ENCODE measurements around the gene CALML4. TPM values are rescaled to one million over a fixed set of nuclear protein-coding genes. Genes with fewer than 3 reads are reported as not detected.
"Not testable (repeated sequence)": the region's sequence is repeated elsewhere in the genome, so short reads cannot be mapped to it uniquely, and the experiment has no call there.

The CALML4 gene
- polyA plus RNA-seq, 1 experiment, result 1.6 TPM

DNA sequence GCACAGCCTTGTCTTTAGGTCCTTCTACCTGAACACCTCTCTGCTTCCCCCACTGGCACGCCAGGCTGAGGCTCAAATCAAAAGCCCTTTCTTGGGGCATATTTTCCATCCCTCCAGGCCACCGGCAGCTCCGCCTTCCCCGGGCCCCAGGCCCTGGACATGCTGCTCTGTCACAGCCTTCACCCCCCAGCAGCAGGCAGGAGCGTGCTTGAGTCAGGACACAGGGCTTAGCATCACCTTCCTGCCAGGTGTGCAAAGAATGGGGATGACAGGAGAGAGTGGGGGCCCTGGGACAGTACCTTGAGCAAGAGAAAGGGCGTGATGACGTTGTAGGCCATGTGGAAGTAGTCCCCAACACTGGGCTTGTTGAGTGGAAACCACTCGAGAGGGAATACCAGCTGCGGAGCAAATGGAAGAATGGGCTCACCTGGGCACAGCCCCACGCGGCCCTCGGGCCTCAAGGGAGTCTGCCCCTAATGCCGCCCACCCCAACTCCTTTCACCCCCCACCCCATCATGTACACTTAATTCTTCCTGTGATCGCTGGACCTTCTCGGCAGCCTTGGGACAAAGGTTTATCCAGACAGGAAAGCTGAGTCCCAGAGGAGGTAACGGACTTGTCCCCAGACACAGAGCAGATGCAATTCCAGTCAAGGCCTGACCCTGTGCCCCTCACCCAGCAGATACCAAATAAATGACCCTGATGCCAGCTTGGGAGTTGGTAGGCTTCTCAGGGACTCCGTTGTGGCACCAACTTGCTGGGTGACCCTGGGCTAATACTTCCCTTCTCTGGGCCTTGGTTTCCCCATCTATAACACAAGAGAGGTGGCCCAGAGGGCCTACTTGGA, 9.1 kb upstream of the CALML4 start:
- Histone ChIP-seq H3K27ac (ENCODE audit: low read depth, low read length) (no peak overlapping the region), H3K4me3 (ENCODE audit: low read depth, low read length) (no peak overlapping the region), H3K9me3 (ENCODE audit: control insufficient read depth, insufficient read depth, low read length) (no peaks in the 10 kb centered on the region; the same call in 1 of the 2 replicates), H3K27me3 (ENCODE audit: control insufficient read depth, insufficient read depth, low read length) (no peaks in the 10 kb centered on the region)
- DNase-seq (ENCODE audit: low read depth, low spot score), result no peak
- POLR2A ChIA-PET, result no interaction called here
- CTCF ChIA-PET, result no interaction called here
- TF ChIP-seq, protein P1, sequence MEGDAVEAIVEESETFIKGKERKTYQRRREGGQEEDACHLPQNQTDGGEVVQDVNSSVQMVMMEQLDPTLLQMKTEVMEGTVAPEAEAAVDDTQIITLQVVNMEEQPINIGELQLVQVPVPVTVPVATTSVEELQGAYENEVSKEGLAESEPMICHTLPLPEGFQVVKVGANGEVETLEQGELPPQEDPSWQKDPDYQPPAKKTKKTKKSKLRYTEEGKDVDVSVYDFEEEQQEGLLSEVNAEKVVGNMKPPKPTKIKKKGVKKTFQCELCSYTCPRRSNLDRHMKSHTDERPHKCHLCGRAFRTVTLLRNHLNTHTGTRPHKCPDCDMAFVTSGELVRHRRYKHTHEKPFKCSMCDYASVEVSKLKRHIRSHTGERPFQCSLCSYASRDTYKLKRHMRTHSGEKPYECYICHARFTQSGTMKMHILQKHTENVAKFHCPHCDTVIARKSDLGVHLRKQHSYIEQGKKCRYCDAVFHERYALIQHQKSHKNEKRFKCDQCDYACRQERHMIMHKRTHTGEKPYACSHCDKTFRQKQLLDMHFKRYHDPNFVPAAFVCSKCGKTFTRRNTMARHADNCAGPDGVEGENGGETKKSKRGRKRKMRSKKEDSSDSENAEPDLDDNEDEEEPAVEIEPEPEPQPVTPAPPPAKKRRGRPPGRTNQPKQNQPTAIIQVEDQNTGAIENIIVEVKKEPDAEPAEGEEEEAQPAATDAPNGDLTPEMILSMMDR (IDR thresholded peaks at IDR 0.05; ENCODE audit: low read depth, low read length), result no peak

DNA sequence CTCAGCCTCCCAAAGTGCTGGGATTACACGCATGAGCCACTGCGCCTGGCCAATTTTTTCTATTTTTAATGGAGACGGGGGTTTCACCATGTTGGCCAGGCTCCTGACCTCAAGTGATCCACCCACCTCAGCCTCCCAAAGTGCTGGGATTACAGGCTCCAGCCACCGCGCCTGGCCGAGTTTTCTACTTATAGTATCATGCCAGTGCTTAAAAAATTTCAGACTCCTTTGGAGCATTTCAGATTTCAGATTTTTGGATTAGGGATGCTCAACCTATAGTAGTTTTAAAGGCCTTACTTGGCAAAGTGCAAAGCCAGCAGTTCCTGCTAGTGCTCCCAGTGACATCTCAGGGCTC, 8.3 kb upstream of the CALML4 start:
- CTCF ChIA-PET; POLR2A ChIA-PET; H3K27ac ChIP-seq (ENCODE audit: low read depth, low read length); DNase-seq (ENCODE audit: low read depth, low spot score); H3K27me3 ChIP-seq (ENCODE audit: control insufficient read depth, insufficient read depth, low read length); H3K9me3 ChIP-seq (ENCODE audit: control insufficient read depth, insufficient read depth, low read length); H3K4me3 ChIP-seq (ENCODE audit: low read depth, low read length): not testable (repeated sequence)

DNA sequence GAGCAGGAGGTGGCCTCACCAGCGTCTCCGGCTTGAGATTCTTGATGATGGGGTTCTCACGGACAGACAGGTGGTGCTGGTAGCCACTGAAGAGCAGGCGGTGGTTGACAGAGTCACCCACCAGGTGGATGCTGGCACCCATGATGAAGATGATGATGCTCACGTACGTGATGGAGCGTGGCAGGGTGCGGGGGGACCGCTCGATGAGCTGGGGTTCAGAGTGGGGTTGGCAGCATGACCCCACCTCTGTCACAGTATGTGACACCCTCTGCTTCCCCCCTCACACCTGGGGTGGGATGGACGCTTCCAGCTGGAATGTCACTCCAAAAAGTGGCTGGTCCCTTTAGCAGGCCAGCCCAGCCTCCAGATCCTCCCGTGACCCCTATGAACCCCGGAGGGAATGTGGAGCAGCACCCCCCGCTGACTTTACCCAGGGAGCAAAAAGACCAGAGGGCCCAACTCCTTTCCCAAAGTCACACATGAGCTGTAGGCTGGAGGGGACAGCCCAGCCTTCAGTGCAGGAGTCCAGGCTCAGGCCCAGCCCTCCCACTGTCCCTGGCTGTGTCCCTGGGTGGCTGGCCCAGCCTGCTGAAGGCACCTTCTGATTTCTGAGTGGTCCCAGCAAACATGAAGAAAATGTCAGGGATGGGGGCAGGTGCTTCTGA, 6.7 kb upstream of the CALML4 start:
- DNase-seq (ENCODE audit: low read depth, low spot score), result no peak
- ChIA-PET CTCF (interaction anchor here (0.9 to 2.2 kb wide), 4 partner anchors 16 to 371 kb away, joined by 3 to 6 read pairs (median 4); no protein-coding TSS in a partner anchor), POLR2A (no interaction called here)
- Histone ChIP-seq H3K4me3 (ENCODE audit: low read depth, low read length) (no peak overlapping the region), H3K9me3 (ENCODE audit: control insufficient read depth, insufficient read depth, low read length) (no peaks in the 10 kb centered on the region; the same call in 1 of the 2 replicates), H3K27ac (ENCODE audit: low read depth, low read length) (no peak overlapping the region), H3K27me3 (ENCODE audit: control insufficient read depth, insufficient read depth, low read length) (no peaks in the 10 kb centered on the region)
- TF ChIP-seq, protein P1 (IDR thresholded peaks at IDR 0.05; ENCODE audit: low read depth, low read length), result no peak

DNA sequence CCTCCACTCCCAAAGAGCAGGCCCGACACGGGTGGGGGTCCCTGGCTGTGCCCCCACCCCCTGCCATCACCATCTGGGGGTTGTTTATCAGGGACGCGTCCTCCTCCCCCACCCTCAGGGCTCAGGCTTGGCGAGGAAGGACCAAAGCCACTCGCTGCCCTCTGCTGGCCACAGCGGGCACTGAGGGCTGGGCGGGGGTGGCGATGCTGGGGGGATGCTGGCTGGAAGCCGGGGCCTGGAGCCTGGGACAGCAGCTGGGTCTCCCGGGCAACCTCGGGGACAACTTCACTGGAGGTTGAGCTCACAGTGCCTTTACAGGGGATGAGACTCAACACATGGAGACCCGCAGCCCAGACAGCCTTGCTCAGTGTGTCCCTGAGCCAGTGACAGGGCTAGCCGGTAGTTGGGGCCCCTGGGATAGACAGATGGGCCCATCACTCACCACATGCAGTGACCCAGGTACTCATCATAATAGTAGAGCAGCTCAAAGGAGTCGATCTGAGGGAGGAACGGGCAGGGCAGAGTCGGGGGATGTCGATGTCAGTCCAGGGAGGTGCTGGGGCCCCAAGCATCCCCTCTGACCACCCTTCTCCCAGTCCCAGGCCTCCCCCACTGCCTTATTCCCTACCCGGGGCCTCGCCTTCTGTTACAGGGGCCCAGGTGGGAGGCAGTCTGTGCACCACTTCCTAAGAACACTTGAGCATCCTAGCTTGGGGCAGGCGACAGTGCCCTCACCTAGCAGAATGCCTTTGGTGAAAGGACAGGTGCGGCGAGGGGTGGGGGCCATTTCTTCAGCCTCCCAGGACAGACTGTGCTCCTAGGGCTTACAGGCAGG, 5.9 kb upstream of the CALML4 start:
- ChIA-PET POLR2A (no interaction called here), CTCF (interaction anchor here (0.6 to 2.2 kb wide), 16 partner anchors 9 to 655 kb away, joined by 3 to 21 read pairs (median 4); no protein-coding TSS in a partner anchor)
- Histone ChIP-seq H3K4me3 (ENCODE audit: low read depth, low read length) (0 out of 2 replicates have a peak overlapping the region, but pooled peaks have one; percentile 4), H3K27me3 (ENCODE audit: control insufficient read depth, insufficient read depth, low read length) (no peaks in the 10 kb centered on the region), H3K9me3 (ENCODE audit: control insufficient read depth, insufficient read depth, low read length) (no peaks in the 10 kb centered on the region; the same call in 1 of the 2 replicates), H3K27ac (ENCODE audit: low read depth, low read length) (no peak overlapping the region)
- no peak for DNase-seq (ENCODE audit: low read depth, low spot score)
- TF ChIP-seq, protein P1 (IDR thresholded peaks at IDR 0.05; ENCODE audit: low read depth, low read length), result peak; percentile 85

DNA sequence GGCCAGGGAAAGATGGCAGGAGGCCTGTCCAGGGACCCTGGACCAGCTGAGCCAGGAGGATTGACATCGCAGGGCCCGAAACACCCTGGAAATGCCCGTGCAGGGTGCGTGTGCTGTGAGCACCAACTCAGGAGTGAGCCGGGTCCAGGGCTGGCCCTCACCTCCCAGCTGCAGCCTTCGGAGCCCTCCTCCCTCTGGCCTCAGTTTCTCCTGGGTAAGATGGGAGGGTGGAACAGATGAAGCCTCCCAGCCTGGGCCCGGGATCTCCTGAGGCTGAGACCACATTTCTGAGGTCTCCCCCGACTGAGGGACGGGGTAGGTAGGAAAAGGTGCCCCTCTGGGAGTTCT, 5.3 kb upstream of the CALML4 start:
- Histone ChIP-seq H3K9me3 (ENCODE audit: control insufficient read depth, insufficient read depth, low read length) (no peaks in the 10 kb centered on the region; the same call in 1 of the 2 replicates), H3K4me3 (ENCODE audit: low read depth, low read length) (0 out of 2 replicates have a peak overlapping the region, but pooled peaks have one; percentile 4), H3K27ac (ENCODE audit: low read depth, low read length) (no peak overlapping the region), H3K27me3 (ENCODE audit: control insufficient read depth, insufficient read depth, low read length) (no peaks in the 10 kb centered on the region)
- DNase-seq (ENCODE audit: low read depth, low spot score), result no peak
- CTCF ChIA-PET, result interaction anchor here (0.6 to 2.2 kb wide), 11 partner anchors 9 to 655 kb away, joined by 3 to 21 read pairs (median 4); no protein-coding TSS in a partner anchor
- POLR2A ChIA-PET, result no interaction called here
- TF ChIP-seq, protein P1 (IDR thresholded peaks at IDR 0.05; ENCODE audit: low read depth, low read length), result no peak
